Measurements from ENCODE around the gene KHDRBS2. TPM values are rescaled to one million over a fixed set of nuclear protein-coding genes. Genes with fewer than 3 reads are reported as not detected.
"Not testable (repeated sequence)": the region's sequence is repeated elsewhere in the genome, so short reads cannot be mapped to it uniquely, and the experiment has no call there.

Gene KHDRBS2
- total RNA-seq, 1 donor from 2014 or later: 0.41 TPM

DNA sequence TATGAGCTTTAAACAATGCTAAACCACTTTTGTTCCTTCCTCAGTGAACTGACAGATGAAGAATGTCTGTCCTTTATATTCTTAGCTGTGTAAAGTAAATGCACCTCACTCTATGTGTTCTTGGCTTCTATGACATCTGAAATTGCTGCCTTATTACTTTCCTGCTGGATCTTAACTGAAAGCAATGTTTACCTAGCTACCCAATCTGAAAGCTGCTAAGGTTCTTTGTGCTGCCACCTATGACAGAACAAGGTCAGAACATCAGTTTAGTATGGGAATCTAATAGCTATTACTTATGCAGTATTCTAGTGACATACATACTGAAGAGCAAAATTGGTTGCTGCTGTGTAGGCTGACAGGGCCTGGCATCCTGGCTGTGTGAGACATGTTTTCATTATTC is 444.1 kb downstream of the KHDRBS2 start:
- DNase-seq: no peak

DNA sequence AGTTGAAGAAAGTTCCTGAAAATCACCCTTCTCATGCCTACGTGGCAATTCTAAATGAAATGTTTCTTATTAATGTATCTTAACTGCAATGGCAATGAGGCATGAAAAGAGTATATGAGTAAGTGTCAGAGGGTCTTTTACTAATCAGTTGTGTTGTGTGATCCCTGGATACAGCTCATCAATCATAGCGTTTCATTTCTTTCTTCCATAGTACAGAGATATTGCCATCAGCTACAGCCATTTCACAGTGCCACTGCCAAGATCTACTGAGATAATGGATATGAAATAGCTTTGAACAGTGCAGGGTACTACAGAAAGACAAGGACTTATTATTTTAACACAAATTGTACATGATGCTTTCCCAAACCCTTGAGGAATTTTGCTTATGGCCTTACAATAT is 450.8 kb downstream of the KHDRBS2 start:
- no peak for DNase-seq

- no peak for DNase-seq
These were observed 452.8 kb downstream of the KHDRBS2 start for GRCh38 chr6:61833176-61833755.

GRCh38 chr6:61817716-61818115 is 468.3 kb downstream of the KHDRBS2 start:
- no peak for DNase-seq

- DNase-seq: no peak
These were observed 476.0 kb downstream of the KHDRBS2 start for GRCh38 chr6:61810047-61810446.

DNA sequence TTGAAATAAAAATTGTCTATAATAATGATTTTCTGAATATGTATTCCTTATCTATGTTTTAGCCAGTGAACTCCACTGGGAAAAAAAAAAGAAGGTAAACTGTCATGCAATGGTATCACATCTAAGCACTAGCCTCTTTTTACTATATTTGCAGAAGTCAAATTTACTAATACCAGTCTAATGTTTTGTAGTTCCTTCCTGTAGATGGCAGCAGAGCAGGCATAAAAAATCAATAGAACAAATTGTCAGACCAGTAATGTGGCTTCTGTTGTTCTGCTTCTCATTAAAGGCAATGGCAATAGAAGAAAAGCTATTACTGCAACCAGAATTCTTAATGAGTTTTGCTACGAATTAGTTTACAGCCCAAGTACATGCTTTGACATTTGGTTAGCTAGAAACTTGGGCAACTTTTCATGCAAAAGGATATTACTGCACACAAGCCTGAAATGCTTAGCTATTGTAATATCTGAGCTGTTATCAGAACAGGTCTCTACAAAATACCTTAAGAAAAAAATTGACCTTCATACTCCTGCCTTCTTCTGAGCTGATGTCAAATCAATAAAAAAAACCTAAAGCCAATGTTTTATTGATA is 476.9 kb downstream of the KHDRBS2 start:
- peak; percentile 70 for DNase-seq

DNA sequence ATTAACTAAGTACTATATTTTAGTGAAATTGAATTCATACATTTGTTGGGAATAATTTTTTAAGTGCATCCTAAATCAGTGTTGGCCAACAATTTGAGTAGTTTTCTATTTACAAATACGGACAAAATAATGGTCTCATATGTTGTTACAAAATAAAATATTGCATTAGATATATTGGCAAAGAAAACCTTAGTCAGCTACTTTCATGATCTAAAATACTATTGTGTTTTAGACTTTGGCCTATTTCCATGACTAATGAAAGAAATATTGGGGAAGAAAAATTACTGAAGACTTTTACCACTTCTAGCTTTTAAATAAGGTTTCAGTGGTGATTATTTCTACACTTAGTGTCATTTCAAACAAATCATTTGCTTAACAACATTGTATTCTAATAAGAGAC is 498.0 kb downstream of the KHDRBS2 start:
- DNase-seq: no peak

DNA sequence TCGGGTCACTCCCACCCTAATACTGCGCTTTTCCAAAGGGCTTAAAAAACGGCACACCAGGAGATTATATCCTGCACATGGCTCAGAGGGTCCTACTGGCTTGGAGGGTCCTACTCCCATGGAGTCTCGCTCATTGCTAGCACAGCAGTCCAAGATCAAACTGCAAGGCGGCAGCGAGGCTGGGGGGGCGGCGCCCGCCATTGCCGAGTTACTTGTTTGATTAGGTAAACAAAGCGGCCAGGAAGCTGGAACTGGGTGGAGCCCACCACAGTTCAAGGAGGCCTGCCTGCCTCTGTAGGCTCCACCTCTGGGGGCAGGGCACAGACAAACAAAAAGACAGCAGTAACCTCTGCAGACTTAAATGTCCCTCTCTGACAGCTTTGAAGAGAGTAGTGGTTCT is 516.6 kb downstream of the KHDRBS2 start:
- DNase-seq: not testable (repeated sequence)

DNA sequence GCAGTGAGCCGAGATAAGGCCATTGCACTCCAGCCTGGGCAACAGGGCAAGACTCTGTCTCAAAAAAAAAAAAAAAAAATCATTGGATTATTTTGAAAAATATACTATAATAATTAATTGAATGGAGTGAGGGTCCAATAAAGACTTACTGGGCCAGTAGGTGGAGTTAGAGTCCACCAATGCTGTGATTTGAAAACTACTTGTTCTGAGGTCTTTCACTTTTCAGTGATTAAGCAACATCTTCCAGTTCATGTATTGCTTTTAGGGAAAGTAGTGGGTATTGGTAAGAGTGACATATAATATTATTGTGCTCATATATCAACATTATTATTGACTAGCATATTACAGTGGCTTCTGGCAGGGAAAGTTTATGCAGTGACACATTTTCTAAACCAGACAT is 530.3 kb downstream of the KHDRBS2 start:
- no peak for DNase-seq

GRCh38 chr6:61751986-61752385 is 534.0 kb downstream of the KHDRBS2 start:
- no peak for DNase-seq

- no peak for DNase-seq
These were observed 540.0 kb downstream of the KHDRBS2 start for GRCh38 chr6:61745994-61746393.

DNA sequence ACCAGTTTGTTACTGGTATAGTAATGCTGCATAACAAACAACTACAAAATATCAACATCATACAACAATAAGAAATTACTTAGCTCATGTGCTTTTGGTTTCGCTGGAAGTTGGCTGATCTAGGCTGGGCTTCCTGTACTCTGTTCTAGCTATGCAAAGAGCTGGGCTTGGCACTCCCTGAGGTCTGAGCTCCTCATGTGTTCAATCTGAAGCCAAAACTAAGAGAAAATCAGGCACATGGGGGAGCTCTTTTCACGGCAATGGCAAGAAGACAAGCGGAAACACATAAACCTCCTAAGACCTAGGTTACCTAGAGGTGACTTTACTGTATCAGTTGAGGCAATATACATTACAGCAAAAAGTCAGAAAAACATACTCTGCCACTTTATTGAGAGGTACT is 574.2 kb downstream of the KHDRBS2 start:
- no peak for DNase-seq

- no peak for DNase-seq
These were observed 597.9 kb downstream of the KHDRBS2 start for GRCh38 chr6:61688165-61688564.

DNA sequence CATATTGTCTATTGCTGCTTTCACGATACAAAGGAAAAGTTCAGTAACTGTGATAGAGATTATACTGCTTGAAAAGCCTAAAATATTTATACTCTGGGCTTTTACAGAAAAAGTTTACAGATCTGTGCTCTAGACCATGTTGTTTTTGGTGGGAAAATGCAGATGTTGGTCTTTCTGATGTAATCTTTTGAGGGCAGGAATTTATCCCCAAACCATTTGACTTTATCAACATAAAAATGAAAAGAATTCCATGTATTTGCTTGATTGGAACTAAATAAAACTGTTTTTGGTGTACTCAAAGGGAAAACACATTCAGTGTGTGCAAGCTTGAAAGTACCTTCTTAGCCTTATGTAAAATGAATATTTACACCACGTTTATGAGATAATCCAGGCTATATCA is 603.5 kb downstream of the KHDRBS2 start:
- DNase-seq: no peak

DNA sequence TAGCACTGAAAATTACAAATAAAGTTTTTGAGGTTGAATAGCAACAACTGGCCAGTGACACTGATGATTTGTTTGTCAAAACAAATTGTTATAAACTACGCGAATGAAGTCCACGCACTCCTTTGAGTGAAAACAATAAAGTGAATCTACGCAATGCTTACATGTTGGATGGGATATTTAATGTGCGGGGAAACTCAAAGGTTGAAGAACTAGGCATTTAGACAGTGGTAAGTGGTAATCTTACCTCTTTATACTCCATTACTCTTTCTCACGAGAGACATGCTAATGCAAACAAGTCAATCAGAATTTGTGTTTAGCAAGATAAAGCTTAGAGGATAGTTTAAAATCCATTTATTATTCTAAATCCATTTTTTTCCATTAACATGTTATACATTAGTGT is 606.4 kb downstream of the KHDRBS2 start:
- no peak for DNase-seq

DNA sequence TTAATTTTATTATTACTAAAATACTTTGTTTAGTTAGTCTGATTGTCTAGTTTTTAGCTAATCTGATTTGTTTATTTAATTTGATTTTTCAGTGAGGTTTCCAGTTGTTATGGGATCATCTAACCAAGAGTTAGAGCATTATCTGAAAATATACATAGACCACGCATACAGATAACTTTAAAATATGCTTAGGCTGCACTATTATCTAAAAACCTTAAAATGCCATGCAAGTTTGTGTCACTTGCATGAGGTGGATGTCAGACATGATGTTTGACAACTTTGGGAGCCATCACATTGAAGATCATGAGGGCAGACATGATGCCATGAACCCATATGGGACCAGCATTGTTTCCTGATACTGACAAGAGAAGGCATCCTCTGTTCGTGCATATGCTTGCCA is 610.3 kb downstream of the KHDRBS2 start:
- DNase-seq: no peak

- no peak for DNase-seq
These were observed 636.2 kb downstream of the KHDRBS2 start for GRCh38 chr6:61649845-61650244.

DNA sequence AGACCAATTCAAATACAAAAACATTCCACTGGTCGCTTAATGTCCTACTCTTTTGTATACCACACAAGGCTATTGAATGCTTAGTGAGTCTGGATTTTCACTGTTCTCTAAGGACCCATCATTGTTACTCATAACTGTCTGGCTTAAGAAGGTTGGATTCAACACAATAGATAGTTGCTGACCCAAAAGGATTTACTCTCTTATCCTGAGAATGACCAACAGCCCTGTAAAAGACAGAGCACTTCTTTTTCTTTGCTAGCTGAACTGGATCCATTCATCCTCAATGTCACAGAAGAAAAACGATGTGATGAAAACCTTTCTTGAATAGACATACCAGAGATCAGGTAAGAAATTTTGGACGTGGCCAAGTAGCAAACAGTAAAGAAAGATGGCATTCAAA is 645.6 kb downstream of the KHDRBS2 start:
- no peak for DNase-seq

Measured in tongue (tissue), 2 donors.